AG04449 (cell line): ENCODE data around the gene EMP3.
A peak's percentile ranks its signal among the peaks of the same experiment; 100 is the strongest.
"Not testable (repeated sequence)": the region's sequence is repeated elsewhere in the genome, so short reads cannot be mapped to it uniquely, and the experiment has no call there.

ENCODE experiments used
- CTCF ChIA-PET: fragments of 350-600 bp; formaldehyde crosslinking; extraction: SDS; loops from one replicate; lab custom pipeline; 2021; ENCODE audit warnings: antibody characterized with exemption; lab: Yijun Ruan, JAX
- POLR2A ChIA-PET: fragments of 400-600, 350-600 bp; formaldehyde crosslinking; extraction: SDS; loops from one replicate; lab custom pipeline; 2020; ENCODE audit warnings: antibody characterized with exemption, inconsistent platforms; lab: Yijun Ruan, JAX
- DNase-seq: peaks from one replicate; pipeline ENCODE4 v3.0.0-alpha.2; 2010; ENCODE audit warnings: low read depth, low spot score
- H3K4me3 ChIP-seq: 2 replicates; pipeline ENCODE4 v1.5.1; 2011; ENCODE audit warnings: low read depth, mild to moderate bottlenecking, control low read depth, low read length
- CTCF ChIP-seq: IDR thresholded peaks from one replicate; pipeline ENCODE4 v1.5.1; 2011; ENCODE audit warnings: mild to moderate bottlenecking, moderate library complexity, low read length, control low read depth, inconsistent platforms; ENCODE audit not compliant: insufficient read depth; ENCODE audit errors: missing control alignments

Gene EMP3

GRCh38 chr19:48310227-48310626 lies 15.1 kb upstream of the EMP3 start:
- DNase-seq = no peak
- ChIA-PET CTCF (interaction anchor here (1.4 kb wide), 2 partner anchors 10 to 44 kb away, joined by 7 read pairs; no protein-coding TSS in a partner anchor), POLR2A (no interaction called here)
- no peak overlapping the region for H3K4me3 ChIP-seq
- TF ChIP-seq CTCF = no peak

GRCh38 chr19:48311384-48311783 lies 14.0 kb upstream of the EMP3 start:
- ChIA-PET POLR2A (no interaction called here), CTCF (interaction anchor here (1.1 to 1.4 kb wide), 4 partner anchors 9 to 45 kb away, joined by 3 to 7 read pairs (median 5); a partner anchor contains a TSS)
- no peak for DNase-seq
- no peak overlapping the region for H3K4me3 ChIP-seq
- no peak for TF ChIP-seq CTCF

- TF ChIP-seq CTCF = no peak
- CTCF ChIA-PET = interaction anchor here (1.3 to 2.7 kb wide), 4 partner anchors 18 to 273 kb away, joined by 3 to 18 read pairs (median 8); partner anchors contain the start of gene KDELR1
- POLR2A ChIA-PET = no interaction called here
- no peak for DNase-seq
- H3K4me3 ChIP-seq = no peak overlapping the region
Observed at GRCh38 chr19:48315712-48316111, 9.6 kb upstream of the EMP3 start.

GRCh38 chr19:48317708-48317960 lies 7.7 kb upstream of the EMP3 start:
- DNase-seq, POLR2A ChIA-PET: not testable (repeated sequence)
- CTCF ChIA-PET = interaction anchor here (1.0 to 9.6 kb wide), 13 partner anchors 8 to 291 kb away, joined by 3 to 213 read pairs (median 4); partner anchors contain the start of gene ZNF114

GRCh38 chr19:48318286-48318987 lies 6.9 kb upstream of the EMP3 start:
- no peak overlapping the region for H3K4me3 ChIP-seq
- POLR2A ChIA-PET = interaction anchor here (2.5 kb wide), 1 partner anchor 15 kb away, joined by 13 read pairs; no protein-coding TSS in a partner anchor
- no peak for DNase-seq
- no peak for TF ChIP-seq CTCF
- CTCF ChIA-PET = interaction anchor here (0.8 to 9.6 kb wide), 20 partner anchors 9 to 290 kb away, joined by 3 to 213 read pairs (median 4); partner anchors contain the start of genes KDELR1 and ZNF114

More at GRCh38 chr19:48317708-48317960, 7.7 kb upstream of the EMP3 start:
- not testable (repeated sequence) for H3K4me3 ChIP-seq

GRCh38 chr19:48319647-48320541 lies 5.5 kb upstream of the EMP3 start:
- H3K4me3 ChIP-seq = no peak overlapping the region
- ChIA-PET CTCF (interaction anchor here (0.6 to 9.6 kb wide), 20 partner anchors 9 to 289 kb away, joined by 3 to 213 read pairs (median 5); partner anchors contain the start of gene KDELR1), POLR2A (interaction anchor here (2.5 kb wide), 1 partner anchor 14 kb away, joined by 13 read pairs; no protein-coding TSS in a partner anchor)
- TF ChIP-seq CTCF = peak; percentile 91
- no peak for DNase-seq
